Iris pigment epithelial cell (primary cell): Measurements from ENCODE around the gene SYNGR4.
"Not testable (repeated sequence)": the region's sequence is repeated elsewhere in the genome, so short reads cannot be mapped to it uniquely, and the experiment has no call there.

Experiments used
- DNase-seq: peaks from one replicate; pipeline ENCODE4 v3.0.0-alpha.2; 2011; ENCODE audit warnings: low read depth

SYNGR4 gene, protein sequence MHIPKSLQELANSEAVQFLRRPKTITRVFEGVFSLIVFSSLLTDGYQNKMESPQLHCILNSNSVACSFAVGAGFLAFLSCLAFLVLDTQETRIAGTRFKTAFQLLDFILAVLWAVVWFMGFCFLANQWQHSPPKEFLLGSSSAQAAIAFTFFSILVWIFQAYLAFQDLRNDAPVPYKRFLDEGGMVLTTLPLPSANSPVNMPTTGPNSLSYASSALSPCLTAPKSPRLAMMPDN

GRCh38 chr19:48363810-48364597 is at the start of gene SYNGR4, which contains the start of gene TMEM143:
Gene SYNGR4, plus strand, starts transcription at chr19:48364367. Its CDS starts 1,476 bp downstream, at chr19:48365843.
Gene TMEM143, minus strand, starts transcription at chr19:48363940. Its CDS starts 20 bp downstream, at chr19:48363920.
- DNase-seq, result peak; percentile 99

DNA sequence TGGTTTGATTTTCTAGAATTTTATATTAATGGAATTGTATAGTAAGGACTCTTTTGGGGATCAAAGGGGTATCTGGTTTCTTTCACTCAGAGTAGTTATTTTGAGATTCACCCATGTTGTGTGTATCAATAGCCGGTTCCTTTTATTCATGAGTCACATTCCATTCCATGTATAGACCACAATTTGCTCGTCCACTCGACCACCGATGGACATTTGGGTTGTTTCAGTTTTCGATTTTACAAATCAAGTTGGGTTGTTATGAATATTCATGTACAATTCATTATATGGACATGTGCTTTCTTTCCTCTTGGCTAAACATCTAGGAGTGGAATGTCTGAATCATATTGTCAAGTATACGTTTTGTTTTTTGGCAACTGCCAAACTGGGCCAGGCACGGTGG is 48.5 kb upstream of the SYNGR4 start:
- DNase-seq, result no peak

DNA sequence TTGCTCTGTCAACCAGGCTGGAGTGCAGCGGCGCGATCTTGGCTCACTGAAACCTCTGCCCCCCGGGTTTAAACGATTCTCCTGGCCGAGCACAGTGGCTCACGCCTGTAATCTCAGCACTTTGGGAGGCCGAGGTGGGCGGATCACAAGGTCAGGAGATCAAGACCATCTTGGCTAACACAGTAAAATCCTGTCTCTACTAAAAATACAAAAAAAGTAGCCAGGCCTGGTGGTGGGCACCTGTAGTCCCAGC is 46.5 kb upstream of the SYNGR4 start:
- not testable (repeated sequence) for DNase-seq

DNA sequence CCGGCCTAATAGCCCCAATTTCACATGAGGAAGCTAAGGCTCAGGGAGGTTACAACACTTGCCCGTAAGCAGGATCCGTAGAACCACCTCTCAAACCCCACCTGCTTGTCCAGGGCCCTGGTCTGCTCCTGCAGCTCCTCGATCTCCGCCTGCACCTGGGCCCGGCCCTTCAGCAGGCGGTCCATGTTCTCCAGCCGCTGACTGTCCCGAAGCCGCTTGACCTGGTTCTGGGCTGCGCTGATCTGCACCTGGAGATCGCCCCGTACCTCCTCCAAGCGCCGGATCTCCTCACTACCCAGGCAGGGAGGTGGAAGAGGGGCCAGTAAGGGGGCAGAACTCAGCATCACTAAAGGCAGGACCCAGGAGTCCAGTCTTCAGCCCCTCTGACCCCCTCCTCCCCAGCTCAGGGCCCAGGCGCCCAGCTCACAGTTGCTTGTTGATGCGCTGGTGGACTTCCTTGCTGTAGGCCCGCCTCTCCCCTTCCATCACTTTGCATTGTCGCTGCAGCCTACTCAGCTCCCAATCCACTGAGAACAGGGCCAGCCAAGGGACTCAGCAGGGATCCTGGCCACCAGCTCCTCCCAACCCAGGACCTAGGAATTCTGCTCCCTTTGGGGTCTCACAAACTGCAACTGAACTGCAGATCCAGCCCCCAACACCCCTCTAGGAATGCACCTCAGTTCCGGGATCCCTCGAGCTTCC is 45.7 kb upstream of the SYNGR4 start:
- no peak for DNase-seq

GRCh38 chr19:48319647-48320541 is 44.3 kb upstream of the SYNGR4 start:
- peak; percentile 67 for DNase-seq

DNA sequence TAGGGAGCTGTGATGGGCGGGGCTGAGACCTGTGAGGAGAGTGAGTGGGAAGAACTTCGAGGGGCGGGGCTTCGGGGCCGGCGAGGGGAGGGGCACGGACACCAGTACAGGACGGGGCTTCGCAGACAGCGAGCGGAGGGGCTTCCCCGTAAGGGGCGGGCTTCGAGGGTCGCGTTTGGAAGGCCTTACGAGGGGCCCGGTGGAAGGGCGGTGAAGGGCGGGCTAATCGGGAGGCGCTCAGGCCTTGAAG is 42.9 kb upstream of the SYNGR4 start:
- peak; percentile 95 for DNase-seq

GRCh38 chr19:48321622-48322591 is 42.3 kb upstream of the SYNGR4 start:
- DNase-seq, result peak; percentile 99

- DNase-seq, result peak; percentile 95
Measured at GRCh38 chr19:48325265-48325910, 38.8 kb upstream of the SYNGR4 start, which contains the start of gene EMP3. Gene EMP3, plus strand, starts transcription at chr19:48325552. Its CDS starts 1,293 bp downstream, at chr19:48326845.

- peak; percentile 66 for DNase-seq
Measured at GRCh38 chr19:48329167-48329891, 34.8 kb upstream of the SYNGR4 start.

GRCh38 chr19:48330012-48330681 is 34.0 kb upstream of the SYNGR4 start:
- peak; percentile 61 for DNase-seq

DNA sequence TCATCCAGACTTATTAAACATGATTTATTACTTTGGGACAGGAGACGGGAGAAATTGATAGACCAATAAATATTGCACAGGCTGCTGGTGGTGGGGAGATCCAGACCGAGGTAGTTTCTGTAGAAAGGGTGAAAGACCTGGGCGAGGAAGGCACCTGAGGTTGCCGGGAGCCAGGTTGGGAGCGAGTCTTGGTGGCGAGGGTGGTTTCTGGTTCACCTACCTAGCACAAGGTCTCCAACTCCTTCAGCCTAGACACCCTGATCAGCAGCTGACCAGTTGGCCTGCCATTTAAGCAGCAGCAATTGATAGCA is 31.9 kb upstream of the SYNGR4 start:
- DNase-seq, result no peak

DNA sequence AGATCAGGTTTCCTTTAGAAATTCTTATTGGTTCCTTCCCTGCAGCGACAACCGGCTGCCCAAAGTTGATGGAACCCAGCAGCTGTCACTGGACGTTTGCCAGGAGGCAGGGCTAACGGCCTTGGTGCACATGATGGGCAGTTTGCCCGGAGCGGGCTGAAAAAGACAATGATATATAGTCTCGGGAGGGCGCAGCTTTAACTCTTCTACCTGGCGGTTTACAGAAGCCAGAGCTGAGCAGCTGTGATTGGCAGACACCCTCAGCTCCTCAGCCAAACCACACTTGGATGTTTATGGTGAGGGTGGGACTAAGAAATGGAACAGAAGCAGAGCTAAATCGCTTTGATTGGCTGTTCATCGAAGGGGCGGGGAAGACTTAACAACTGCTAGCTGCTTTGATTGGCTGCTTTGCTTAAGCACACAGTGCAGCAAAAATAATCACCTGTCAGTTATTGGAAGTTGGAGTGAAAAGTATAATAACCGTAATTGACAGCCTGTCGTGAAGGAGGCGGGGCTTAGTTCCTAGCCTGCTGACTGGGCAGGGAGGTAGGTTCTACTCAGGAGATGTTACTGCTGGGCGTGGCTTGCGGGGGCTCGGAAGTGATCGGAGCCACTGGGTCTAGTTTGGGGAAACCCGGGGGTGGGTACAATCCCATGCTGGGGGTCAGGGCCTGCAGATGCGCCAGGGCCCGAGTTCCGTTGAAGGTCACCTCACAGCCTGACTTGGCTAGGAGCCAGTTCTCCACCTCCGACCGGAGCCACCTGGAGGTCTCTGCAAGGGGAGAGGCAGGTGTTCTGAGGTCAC is 31.3 kb upstream of the SYNGR4 start:
- DNase-seq, result peak; percentile 100

DNA sequence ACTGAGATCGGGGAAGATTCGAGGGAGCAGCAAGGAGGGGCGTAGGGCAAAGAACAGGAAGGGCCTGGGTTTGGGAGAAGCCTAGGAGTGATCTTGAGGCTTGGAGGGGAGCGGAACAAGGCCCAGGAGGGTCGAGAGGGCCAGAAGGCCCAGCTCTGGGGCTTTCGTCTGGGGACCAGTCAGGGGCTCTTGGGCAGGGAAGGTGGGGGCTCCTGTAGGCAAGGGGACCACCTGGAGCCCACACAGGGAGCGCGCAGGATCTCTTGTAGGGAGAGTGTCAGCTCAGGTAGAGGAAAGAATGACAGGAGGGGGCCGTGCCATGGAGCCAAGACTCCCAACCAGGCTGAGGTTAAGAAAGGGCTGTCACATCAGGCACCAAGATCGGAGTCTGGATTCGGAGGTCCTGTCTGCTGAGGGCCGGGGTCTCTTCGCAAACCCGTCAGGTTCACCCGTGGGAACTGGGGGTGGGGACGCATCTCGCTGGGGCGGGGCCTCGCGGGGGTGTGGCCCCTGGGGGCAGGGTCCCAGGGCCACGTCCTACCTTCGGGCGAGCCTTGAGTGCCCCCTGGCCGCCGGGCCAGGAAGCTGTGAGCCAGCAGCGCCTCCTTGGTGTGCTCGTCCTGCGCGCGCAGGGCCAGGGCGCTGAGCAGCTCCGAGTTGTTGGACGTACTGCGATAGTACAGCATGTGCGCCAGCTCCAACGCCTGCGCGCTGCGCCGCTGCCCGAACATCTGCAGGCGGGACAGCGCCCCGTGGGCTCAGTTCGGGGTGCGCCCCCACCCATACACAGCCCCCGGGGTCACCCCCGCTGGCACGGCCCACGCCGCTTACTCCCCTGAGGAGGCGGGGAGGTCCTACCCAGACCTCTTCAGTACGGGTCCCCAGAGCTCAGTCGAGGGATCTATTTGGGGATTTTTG is 30.4 kb upstream of the SYNGR4 start:
- peak; percentile 97 for DNase-seq

GRCh38 chr19:48338253-48338755 is 25.9 kb upstream of the SYNGR4 start:
- DNase-seq, result no peak

GRCh38 chr19:48338802-48339503 is 25.2 kb upstream of the SYNGR4 start:
- DNase-seq, result no peak

- DNase-seq, result no peak
Measured at GRCh38 chr19:48340995-48341394, 23.2 kb upstream of the SYNGR4 start.
